Nephron (organoid): Measurements from ENCODE around the gene CNTNAP2.

ENCODE experiments used
- H3K27ac Mint-ChIP-seq, 3 experiments: 2 replicates each; pipeline ENCODE4 v1.8.0; 2020; ENCODE audit warnings: mixed read lengths in 3 of 3, mild to moderate bottlenecking in 2 of 3, moderate library complexity in 1 of 3
- H3K27me3 Mint-ChIP-seq: 2 replicates; pipeline ENCODE4 v1.8.0; 2021; ENCODE audit warnings: low read depth, mild to moderate bottlenecking, moderate library complexity, mixed read lengths
- H3K36me3 Mint-ChIP-seq: 2 replicates; pipeline ENCODE4 v1.8.0; 2020; ENCODE audit warnings: low read depth, mixed read lengths
- H3K4me1 Mint-ChIP-seq: 2 replicates; pipeline ENCODE4 v1.8.0; 2020; ENCODE audit warnings: mixed read lengths
- H3K4me3 Mint-ChIP-seq, 3 experiments: 2 replicates each; pipeline ENCODE4 v1.8.0; 2020; ENCODE audit warnings: mild to moderate bottlenecking in 3 of 3, mixed read lengths in 3 of 3, moderate library complexity in 2 of 3
- H3K9me3 Mint-ChIP-seq: 2 replicates; pipeline ENCODE4 v1.8.0; 2020; ENCODE audit warnings: mixed read lengths
- CTCF ChIP-seq, 3 experiments: fragments of 200-600 bp; sonication (generic); IDR thresholded peaks; one replicate each; pipeline ENCODE4 v1.5.0; 2021; ENCODE audit warnings: antibody characterized with exemption in 3 of 3; ENCODE audit not compliant: unreplicated experiment in 3 of 3

The CNTNAP2 gene

DNA sequence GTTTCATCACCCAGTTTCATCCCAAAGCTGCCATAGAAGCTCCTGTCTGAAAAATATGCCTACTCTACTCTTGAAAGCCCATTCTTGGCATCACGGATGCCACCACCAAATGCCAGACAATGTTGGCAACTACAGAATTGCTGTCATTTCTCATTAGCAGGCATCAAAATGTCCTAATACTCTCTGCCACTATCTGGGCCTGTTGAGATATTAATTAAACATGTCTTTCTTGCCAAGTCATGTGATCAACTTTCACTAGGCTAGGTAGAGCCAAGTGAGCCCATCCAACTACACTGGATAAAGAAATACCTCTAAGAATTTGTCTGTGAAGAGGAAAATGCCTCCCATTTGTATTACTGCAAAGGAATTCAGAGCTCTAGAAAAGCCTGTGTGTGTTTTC is 1380.6 kb downstream of the CNTNAP2 start:
- Mint-ChIP-seq H3K27ac (no peak overlapping the region), H3K9me3 (peaks cover 22% of the 10 kb centered on the region), H3K36me3 (no peaks in the 10 kb centered on the region), H3K4me3 (no peak overlapping the region), H3K4me1 (no peaks in the 10 kb centered on the region), H3K27me3 (peaks cover 4% of the 10 kb centered on the region)
- TF ChIP-seq CTCF (IDR thresholded peaks at IDR 0.05; ENCODE audit: unreplicated experiment in 3 of 3), result no peak

DNA sequence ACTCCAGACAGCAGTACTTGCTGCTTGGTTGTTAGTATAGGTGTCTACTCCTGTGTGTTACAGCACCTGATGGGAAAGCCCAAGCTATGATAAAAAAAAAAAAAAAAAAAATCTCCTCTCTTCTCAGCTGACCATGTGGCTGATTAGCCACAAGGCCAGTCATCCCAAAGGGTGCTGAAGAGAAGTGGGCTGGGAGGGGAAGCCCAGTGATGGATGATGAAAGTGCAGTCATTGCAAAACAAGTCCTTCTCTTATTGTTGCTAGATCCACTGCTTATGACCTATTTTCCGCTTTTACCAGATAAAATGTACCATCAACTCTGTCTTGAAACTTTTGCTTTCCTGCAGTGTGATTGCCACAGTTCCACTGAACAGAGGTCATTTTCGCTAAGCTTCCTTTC is 1381.5 kb downstream of the CNTNAP2 start:
- Mint-ChIP-seq H3K4me3 (no peak overlapping the region), H3K27ac (no peak overlapping the region), H3K9me3 (peaks cover 22% of the 10 kb centered on the region), H3K4me1 (no peaks in the 10 kb centered on the region), H3K27me3 (peaks cover 4% of the 10 kb centered on the region), H3K36me3 (no peaks in the 10 kb centered on the region)
- no peak for TF ChIP-seq CTCF (IDR thresholded peaks at IDR 0.05; ENCODE audit: unreplicated experiment in 3 of 3)

DNA sequence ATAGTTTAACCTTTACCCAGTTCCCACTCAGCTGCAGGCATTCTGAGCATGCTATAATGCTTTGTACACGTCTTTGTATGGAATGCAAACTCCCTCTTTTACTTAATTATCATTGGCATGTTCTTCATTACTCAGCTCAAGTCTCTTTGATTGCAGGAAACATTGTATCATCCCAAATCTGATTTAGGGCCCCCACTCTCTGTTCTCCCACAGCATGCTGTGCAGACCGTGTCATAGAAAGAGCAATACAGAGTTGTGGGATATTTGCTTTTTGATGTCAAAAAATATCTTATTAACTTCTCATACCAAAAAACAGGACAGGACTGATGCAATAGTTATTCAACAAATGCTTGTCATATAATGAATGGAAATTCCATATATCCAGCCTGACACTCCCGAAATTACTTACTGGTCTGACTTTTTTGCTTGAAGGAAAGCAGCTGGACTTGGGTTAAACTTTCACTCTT is 1392.5 kb downstream of the CNTNAP2 start:
- Mint-ChIP-seq H3K9me3 (peaks cover 4% of the 10 kb centered on the region), H3K4me1 (peaks cover 25% of the 10 kb centered on the region), H3K36me3 (no peaks in the 10 kb centered on the region), H3K4me3 (no peak overlapping the region), H3K27me3 (no peaks in the 10 kb centered on the region), H3K27ac (peak overlapping the region; percentile 69 to 92 (median 86))
- TF ChIP-seq CTCF (IDR thresholded peaks at IDR 0.05; ENCODE audit: unreplicated experiment in 3 of 3), result no peak

DNA sequence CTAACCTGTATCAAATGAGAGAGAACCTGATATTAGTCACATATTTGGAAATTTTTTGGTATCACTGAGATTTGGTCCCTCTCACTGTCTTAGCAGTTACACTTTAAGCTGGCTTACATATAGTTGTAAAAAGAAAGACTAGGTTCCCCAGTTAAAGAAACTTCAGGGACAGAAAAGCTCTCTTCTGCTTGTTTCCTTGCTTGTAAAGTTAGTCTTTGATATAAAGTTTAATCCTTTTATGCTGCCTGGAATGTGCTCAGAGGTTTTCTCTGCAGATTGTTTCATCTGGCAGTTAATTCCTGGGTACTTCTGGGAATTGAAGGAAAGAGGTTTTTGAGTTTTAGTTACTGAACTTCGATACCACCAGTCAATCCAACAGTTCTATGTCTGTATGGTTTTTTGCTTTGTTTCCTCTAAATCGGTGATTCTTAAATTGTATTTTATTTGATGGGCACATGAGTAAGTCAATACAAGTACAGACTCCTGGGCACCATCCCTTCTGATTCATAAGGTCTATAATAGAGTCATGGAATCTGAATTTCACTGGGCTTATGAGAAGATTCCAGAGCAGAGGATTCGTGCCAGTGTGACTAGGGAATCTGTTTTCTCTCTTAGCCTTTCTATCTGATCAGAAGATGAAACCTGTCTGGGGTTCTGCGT is 1393.1 kb downstream of the CNTNAP2 start:
- Mint-ChIP-seq H3K36me3 (no peaks in the 10 kb centered on the region), H3K4me1 (peaks cover 25% of the 10 kb centered on the region), H3K27ac (peak overlapping the region; percentile 69 to 92 (median 86)), H3K4me3 (no peak overlapping the region), H3K27me3 (no peaks in the 10 kb centered on the region), H3K9me3 (peaks cover 4% of the 10 kb centered on the region)
- TF ChIP-seq CTCF (IDR thresholded peaks at IDR 0.05; ENCODE audit: unreplicated experiment in 3 of 3), result no peak

DNA sequence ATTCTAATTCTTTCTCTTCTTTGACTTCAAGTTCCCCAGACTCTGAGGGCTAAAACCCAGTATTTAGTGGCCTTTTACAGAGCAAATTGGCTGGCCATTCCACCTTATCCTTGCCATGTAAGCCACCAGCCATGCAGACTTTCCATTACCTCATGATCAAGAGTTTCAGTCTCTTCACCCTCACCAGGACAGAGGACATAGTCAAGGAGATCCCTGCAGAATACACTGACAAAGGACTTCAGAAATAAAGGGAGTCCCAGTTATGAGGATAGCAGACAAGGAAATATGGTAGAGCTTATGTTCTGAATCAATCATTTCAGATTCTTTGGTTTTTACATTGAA is 1393.6 kb downstream of the CNTNAP2 start:
- peaks cover 25% of the 10 kb centered on the region for H3K4me1 Mint-ChIP-seq
- H3K4me3 Mint-ChIP-seq, result no peak overlapping the region
- peak overlapping the region; percentile 69 to 92 (median 86) for H3K27ac Mint-ChIP-seq
- H3K27me3 Mint-ChIP-seq, result no peaks in the 10 kb centered on the region
- no peak for TF ChIP-seq CTCF (IDR thresholded peaks at IDR 0.05; ENCODE audit: unreplicated experiment in 3 of 3)
- peaks cover 4% of the 10 kb centered on the region for H3K9me3 Mint-ChIP-seq
- H3K36me3 Mint-ChIP-seq, result no peaks in the 10 kb centered on the region

DNA sequence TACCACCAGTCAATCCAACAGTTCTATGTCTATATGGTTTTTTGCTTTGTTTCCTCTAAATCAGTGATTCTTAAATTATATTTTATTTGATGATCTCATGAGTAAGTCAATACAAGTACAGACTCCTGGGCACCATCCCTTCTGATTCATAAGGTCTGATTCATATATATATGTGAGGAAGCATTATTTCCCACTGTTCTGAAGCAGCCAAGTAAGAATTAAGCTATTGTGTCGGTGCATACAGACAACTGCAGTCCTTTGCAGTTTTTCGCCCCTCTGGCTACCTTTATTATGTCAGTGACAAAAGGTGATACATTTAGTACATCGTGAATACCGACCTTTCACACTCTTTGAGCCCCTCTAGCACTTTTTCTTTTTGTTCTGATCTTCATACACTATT is 1394.3 kb downstream of the CNTNAP2 start:
- peaks cover 4% of the 10 kb centered on the region for H3K9me3 Mint-ChIP-seq
- no peak overlapping the region for H3K27ac Mint-ChIP-seq
- H3K4me1 Mint-ChIP-seq, result peaks cover 25% of the 10 kb centered on the region

More for the DNA sequence above, 1394.3 kb downstream of the CNTNAP2 start:
- Mint-ChIP-seq H3K4me3 (no peak overlapping the region), H3K36me3 (no peaks in the 10 kb centered on the region), H3K27me3 (no peaks in the 10 kb centered on the region)
- no peak for TF ChIP-seq CTCF (IDR thresholded peaks at IDR 0.05; ENCODE audit: unreplicated experiment in 3 of 3)
